Measurements from ENCODE around the gene COQ8B.
"Not testable (repeated sequence)": the region's sequence is repeated elsewhere in the genome, so short reads cannot be mapped to it uniquely, and the experiment has no call there.

The COQ8B gene

DNA sequence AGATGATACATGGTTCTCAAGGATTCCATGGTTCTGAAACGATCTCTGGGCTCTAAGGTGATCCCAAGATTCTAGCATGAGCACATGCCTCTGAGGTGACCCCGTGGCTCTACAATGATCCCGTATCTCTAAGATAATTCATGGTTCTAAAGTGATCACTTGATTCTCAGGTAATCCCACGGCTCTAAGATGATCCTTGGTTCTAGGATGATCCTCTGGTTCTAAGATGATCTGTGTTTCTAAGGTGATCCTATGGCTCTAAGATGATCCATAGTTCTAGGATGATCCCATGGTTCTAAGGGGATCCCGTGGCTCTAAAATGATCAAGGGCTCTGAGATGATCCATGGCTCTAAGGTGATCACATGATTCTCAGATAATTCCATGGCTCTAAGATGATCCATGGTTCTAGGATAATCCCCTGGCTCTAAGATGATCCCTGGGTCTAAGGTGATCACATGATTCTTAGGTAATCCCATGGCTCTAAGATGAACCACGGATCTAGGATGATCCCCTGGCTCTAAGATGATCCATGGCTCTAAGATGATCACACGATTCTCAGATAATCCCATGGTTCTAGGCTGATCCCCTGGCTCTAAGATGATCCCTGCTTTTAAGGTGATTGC, 47.6 kb downstream of the COQ8B start:
- Histone ChIP-seq H3K4me1 (ENCODE audit: insufficient read depth, low read length) (no peaks in the 10 kb centered on the region; the same call in 1 of the 2 replicates), H3K9ac (ENCODE audit: low read depth, low read length) (no peak overlapping the region), H3K9me3 (ENCODE audit: control insufficient read depth, insufficient read depth, low read length) (no peaks in the 10 kb centered on the region), H3K36me3 (ENCODE audit: insufficient read depth, low read length) (no peaks in the 10 kb centered on the region; the same call in 1 of the 2 replicates)

GRCh38 chr19:40667602-40668001, 49.1 kb downstream of the COQ8B start:
- no peaks in the 10 kb centered on the region; the same call in 1 of the 2 replicates for H3K36me3 ChIP-seq (ENCODE audit: insufficient read depth, low read length)
- no peak overlapping the region for H3K9ac ChIP-seq (ENCODE audit: low read depth, low read length)
- no peaks in the 10 kb centered on the region; the same call in 1 of the 2 replicates for H3K4me1 ChIP-seq (ENCODE audit: insufficient read depth, low read length)
- H3K9me3 ChIP-seq (ENCODE audit: control insufficient read depth, insufficient read depth, low read length): no peaks in the 10 kb centered on the region

GRCh38 chr19:40666803-40667438, 49.8 kb downstream of the COQ8B start:
- Histone ChIP-seq H3K9me3 (ENCODE audit: control insufficient read depth, insufficient read depth, low read length) (no peaks in the 10 kb centered on the region), H3K4me1 (ENCODE audit: insufficient read depth, low read length) (no peaks in the 10 kb centered on the region; the same call in 1 of the 2 replicates), H3K9ac (ENCODE audit: low read depth, low read length) (no peak overlapping the region), H3K36me3 (ENCODE audit: insufficient read depth, low read length) (no peaks in the 10 kb centered on the region; the same call in 1 of the 2 replicates)

- Histone ChIP-seq H3K9ac (ENCODE audit: low read depth, low read length) (peak overlapping the region; percentile 70; the same call in 1 of the 2 replicates), H3K36me3 (ENCODE audit: insufficient read depth, low read length) (no peaks in the 10 kb centered on the region), H3K4me1 (ENCODE audit: insufficient read depth, low read length) (no peaks in the 10 kb centered on the region; the same call in 1 of the 2 replicates), H3K9me3 (ENCODE audit: control insufficient read depth, insufficient read depth, low read length) (no peaks in the 10 kb centered on the region)
These were observed 52.7 kb downstream of the COQ8B start for GRCh38 chr19:40663695-40664692.

GRCh38 chr19:40662925-40663694, 53.6 kb downstream of the COQ8B start:
- Histone ChIP-seq H3K36me3 (ENCODE audit: insufficient read depth, low read length) (no peaks in the 10 kb centered on the region), H3K9ac (ENCODE audit: low read depth, low read length) (peak overlapping the region; percentile 70; the same call in 1 of the 2 replicates)

DNA sequence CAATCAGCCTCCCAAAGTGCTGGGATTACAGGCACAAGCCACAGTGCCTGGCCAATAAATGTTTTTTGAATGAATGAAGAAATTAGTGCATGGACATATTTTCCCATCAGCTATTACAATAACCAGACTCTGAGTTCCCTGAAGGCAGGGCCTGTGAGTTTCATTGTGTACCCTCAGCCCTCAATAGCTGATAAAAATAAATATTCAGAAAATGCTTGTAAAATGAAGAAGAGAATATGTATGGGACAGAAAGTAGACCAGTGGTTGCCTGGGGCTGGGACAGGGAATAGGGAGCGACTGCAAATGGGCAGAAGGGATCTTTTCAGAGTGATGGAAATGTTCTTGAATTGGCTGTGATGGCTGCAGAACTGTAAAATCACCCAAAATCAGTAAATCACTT, 55.1 kb downstream of the COQ8B start:
- Histone ChIP-seq H3K4me1 (ENCODE audit: insufficient read depth, low read length) (no peaks in the 10 kb centered on the region; the same call in 1 of the 2 replicates), H3K36me3 (ENCODE audit: insufficient read depth, low read length) (no peaks in the 10 kb centered on the region), H3K9ac (ENCODE audit: low read depth, low read length) (no peak overlapping the region), H3K9me3 (ENCODE audit: control insufficient read depth, insufficient read depth, low read length) (no peaks in the 10 kb centered on the region)

More at GRCh38 chr19:40662925-40663694, 53.6 kb downstream of the COQ8B start:
- Histone ChIP-seq H3K9me3 (ENCODE audit: control insufficient read depth, insufficient read depth, low read length) (no peaks in the 10 kb centered on the region), H3K4me1 (ENCODE audit: insufficient read depth, low read length) (no peaks in the 10 kb centered on the region; the same call in 1 of the 2 replicates)

GRCh38 chr19:40659566-40659965, 57.1 kb downstream of the COQ8B start:
- H3K9me3 ChIP-seq (ENCODE audit: control insufficient read depth, insufficient read depth, low read length): no peaks in the 10 kb centered on the region
- no peaks in the 10 kb centered on the region for H3K36me3 ChIP-seq (ENCODE audit: insufficient read depth, low read length)

DNA sequence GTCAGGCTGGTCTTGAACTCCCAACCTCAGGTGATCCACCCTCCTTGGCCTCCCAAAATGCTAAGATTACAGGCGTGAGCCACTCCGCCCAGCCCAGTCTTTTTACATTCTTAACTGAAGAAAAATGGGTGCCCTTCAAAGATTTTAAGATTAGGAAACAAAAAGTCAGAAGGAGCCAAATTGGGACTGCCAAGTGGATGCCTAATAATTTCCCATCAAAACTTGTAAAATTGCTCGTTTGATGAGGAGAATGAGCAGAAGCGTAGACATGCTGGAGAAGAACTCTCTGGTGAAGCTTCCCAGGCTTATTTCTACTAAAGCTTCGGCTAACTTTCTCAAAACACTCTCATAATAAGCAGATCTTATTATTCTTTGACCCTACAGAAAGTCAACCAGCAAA, 57.6 kb downstream of the COQ8B start:
- Histone ChIP-seq H3K9me3 (ENCODE audit: control insufficient read depth, insufficient read depth, low read length) (no peaks in the 10 kb centered on the region), H3K9ac (ENCODE audit: low read depth, low read length) (no peak overlapping the region), H3K4me1 (ENCODE audit: insufficient read depth, low read length) (no peaks in the 10 kb centered on the region; the same call in 1 of the 2 replicates), H3K36me3 (ENCODE audit: insufficient read depth, low read length) (no peaks in the 10 kb centered on the region)

More at GRCh38 chr19:40659566-40659965, 57.1 kb downstream of the COQ8B start:
- Histone ChIP-seq H3K4me1 (ENCODE audit: insufficient read depth, low read length) (no peaks in the 10 kb centered on the region; the same call in 1 of the 2 replicates), H3K9ac (ENCODE audit: low read depth, low read length) (no peak overlapping the region)

- H3K9me3 ChIP-seq (ENCODE audit: control insufficient read depth, insufficient read depth, low read length): no peaks in the 10 kb centered on the region
- no peaks in the 10 kb centered on the region for H3K4me1 ChIP-seq (ENCODE audit: insufficient read depth, low read length)
- H3K9ac ChIP-seq (ENCODE audit: low read depth, low read length): no peak overlapping the region
- no peaks in the 10 kb centered on the region for H3K36me3 ChIP-seq (ENCODE audit: insufficient read depth, low read length)
These were observed 58.7 kb downstream of the COQ8B start for GRCh38 chr19:40658031-40658430.

DNA sequence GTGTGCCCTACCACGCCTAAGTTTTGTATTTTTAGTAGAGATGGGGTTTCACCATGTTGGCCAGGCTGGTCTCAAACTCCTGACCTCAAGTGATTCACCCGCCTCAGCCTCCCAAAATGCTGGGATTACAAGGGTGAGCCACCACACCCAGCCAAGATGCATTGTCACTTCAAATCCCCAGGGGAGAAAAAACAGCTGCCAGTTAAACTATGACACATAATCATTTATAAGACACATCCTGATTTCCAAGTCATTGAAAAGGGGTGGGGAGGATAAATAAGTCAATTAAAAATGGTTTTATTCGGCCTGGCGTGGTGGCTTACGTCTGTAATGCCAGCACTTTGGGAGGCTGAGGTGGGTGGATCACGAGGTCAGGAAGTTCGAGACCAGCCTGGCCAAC, 61.0 kb downstream of the COQ8B start:
- not testable (repeated sequence) for H3K36me3 ChIP-seq (ENCODE audit: insufficient read depth, low read length); H3K9me3 ChIP-seq (ENCODE audit: control insufficient read depth, insufficient read depth, low read length); H3K9ac ChIP-seq (ENCODE audit: low read depth, low read length); H3K4me1 ChIP-seq (ENCODE audit: insufficient read depth, low read length)

- H3K9ac ChIP-seq (ENCODE audit: low read depth, low read length); H3K9me3 ChIP-seq (ENCODE audit: control insufficient read depth, insufficient read depth, low read length); H3K36me3 ChIP-seq (ENCODE audit: insufficient read depth, low read length); H3K4me1 ChIP-seq (ENCODE audit: insufficient read depth, low read length): not testable (repeated sequence)
These were observed 64.4 kb downstream of the COQ8B start for GRCh38 chr19:40652303-40652702.

- no peaks in the 10 kb centered on the region for H3K36me3 ChIP-seq (ENCODE audit: insufficient read depth, low read length)
- no peaks in the 10 kb centered on the region for H3K9me3 ChIP-seq (ENCODE audit: control insufficient read depth, insufficient read depth, low read length)
- H3K4me1 ChIP-seq (ENCODE audit: insufficient read depth, low read length): no peaks in the 10 kb centered on the region
- H3K9ac ChIP-seq (ENCODE audit: low read depth, low read length): no peak overlapping the region
These were observed 65.9 kb downstream of the COQ8B start for GRCh38 chr19:40650749-40651305.

GRCh38 chr19:40649903-40650675, 66.6 kb downstream of the COQ8B start:
- not testable (repeated sequence) for H3K9me3 ChIP-seq (ENCODE audit: control insufficient read depth, insufficient read depth, low read length); H3K36me3 ChIP-seq (ENCODE audit: insufficient read depth, low read length); H3K4me1 ChIP-seq (ENCODE audit: insufficient read depth, low read length); H3K9ac ChIP-seq (ENCODE audit: low read depth, low read length)
